ENCODE results near the gene FAM219A.

The FAM219A gene

GRCh38 chr9:34382054-34382453 lies 76.3 kb downstream of the FAM219A start:
- Histone ChIP-seq H3K4me1 (ENCODE audit: control insufficient read depth, insufficient read depth, low read length) (peaks cover 43% of the 10 kb centered on the region), H3K36me3 (ENCODE audit: control insufficient read depth, insufficient read depth, low read length, severe bottlenecking) (no peaks in the 10 kb centered on the region), H3K4me3 (ENCODE audit: low read length) (no peak overlapping the region), H3K27me3 (replicated peaks; ENCODE audit: control insufficient read depth, insufficient read depth, low read length) (no peaks in the 10 kb centered on the region), H3K9me3 (ENCODE audit: control insufficient read depth, low read length) (no peaks in the 10 kb centered on the region), H3K9ac (ENCODE audit: low read length) (no peak overlapping the region)
- DNase-seq (ENCODE audit: low read depth): no peak

- H3K36me3 ChIP-seq (ENCODE audit: control insufficient read depth, insufficient read depth, low read length, severe bottlenecking): no peaks in the 10 kb centered on the region
- H3K27me3 ChIP-seq (replicated peaks; ENCODE audit: control insufficient read depth, insufficient read depth, low read length): no peaks in the 10 kb centered on the region
- DNase-seq (ENCODE audit: low read depth): no peak
- peak overlapping the region; percentile 78 for H3K4me3 ChIP-seq (ENCODE audit: low read length)
- H3K9me3 ChIP-seq (ENCODE audit: control insufficient read depth, low read length): no peaks in the 10 kb centered on the region
- peaks cover 44% of the 10 kb centered on the region for H3K4me1 ChIP-seq (ENCODE audit: control insufficient read depth, insufficient read depth, low read length)
- peak overlapping the region; percentile 85 for H3K9ac ChIP-seq (ENCODE audit: low read length)
Measured at GRCh38 chr9:34381323-34381722, 77.0 kb downstream of the FAM219A start.

- Histone ChIP-seq H3K9me3 (ENCODE audit: control insufficient read depth, low read length) (no peaks in the 10 kb centered on the region), H3K4me3 (ENCODE audit: low read length) (peak overlapping the region; percentile 78), H3K9ac (ENCODE audit: low read length) (peak overlapping the region; percentile 85), H3K4me1 (ENCODE audit: control insufficient read depth, insufficient read depth, low read length) (peaks cover 48% of the 10 kb centered on the region), H3K36me3 (ENCODE audit: control insufficient read depth, insufficient read depth, low read length, severe bottlenecking) (no peaks in the 10 kb centered on the region), H3K27me3 (replicated peaks; ENCODE audit: control insufficient read depth, insufficient read depth, low read length) (no peaks in the 10 kb centered on the region)
- DNase-seq (ENCODE audit: low read depth): peak; percentile 74
Measured at GRCh38 chr9:34380511-34381315, 77.7 kb downstream of the FAM219A start.

- H3K4me3 ChIP-seq (ENCODE audit: low read length): peak overlapping the region; percentile 51
- no peak for DNase-seq (ENCODE audit: low read depth)
- H3K9me3 ChIP-seq (ENCODE audit: control insufficient read depth, low read length): no peaks in the 10 kb centered on the region
- no peaks in the 10 kb centered on the region for H3K36me3 ChIP-seq (ENCODE audit: control insufficient read depth, insufficient read depth, low read length, severe bottlenecking)
- H3K27me3 ChIP-seq (replicated peaks; ENCODE audit: control insufficient read depth, insufficient read depth, low read length): no peaks in the 10 kb centered on the region
- H3K9ac ChIP-seq (ENCODE audit: low read length): peak overlapping the region; percentile 62
- peaks cover 42% of the 10 kb centered on the region for H3K4me1 ChIP-seq (ENCODE audit: control insufficient read depth, insufficient read depth, low read length)
Measured at GRCh38 chr9:34380034-34380510, 78.3 kb downstream of the FAM219A start.

- Histone ChIP-seq H3K36me3 (ENCODE audit: control insufficient read depth, insufficient read depth, low read length, severe bottlenecking) (no peaks in the 10 kb centered on the region), H3K27me3 (replicated peaks; ENCODE audit: control insufficient read depth, insufficient read depth, low read length) (no peaks in the 10 kb centered on the region), H3K9ac (ENCODE audit: low read length) (peak overlapping the region; percentile 62), H3K9me3 (ENCODE audit: control insufficient read depth, low read length) (no peaks in the 10 kb centered on the region), H3K4me3 (ENCODE audit: low read length) (peak overlapping the region; percentile 51), H3K4me1 (ENCODE audit: control insufficient read depth, insufficient read depth, low read length) (peaks cover 36% of the 10 kb centered on the region)
- peak; percentile 90 for DNase-seq (ENCODE audit: low read depth)
Measured at GRCh38 chr9:34379334-34380033, 78.9 kb downstream of the FAM219A start.

GRCh38 chr9:34378376-34379060 lies 79.9 kb downstream of the FAM219A start:
- Histone ChIP-seq H3K9ac (ENCODE audit: low read length) (no peak overlapping the region), H3K4me3 (ENCODE audit: low read length) (no peak overlapping the region), H3K4me1 (ENCODE audit: control insufficient read depth, insufficient read depth, low read length) (peaks cover 26% of the 10 kb centered on the region), H3K9me3 (ENCODE audit: control insufficient read depth, low read length) (no peaks in the 10 kb centered on the region), H3K27me3 (replicated peaks; ENCODE audit: control insufficient read depth, insufficient read depth, low read length) (no peaks in the 10 kb centered on the region), H3K36me3 (ENCODE audit: control insufficient read depth, insufficient read depth, low read length, severe bottlenecking) (no peaks in the 10 kb centered on the region)
- DNase-seq (ENCODE audit: low read depth): no peak

GRCh38 chr9:34377404-34377746 lies 81.0 kb downstream of the FAM219A start:
- no peaks in the 10 kb centered on the region for H3K27me3 ChIP-seq (replicated peaks; ENCODE audit: control insufficient read depth, insufficient read depth, low read length)

GRCh38 chr9:34376596-34377403 lies 81.6 kb downstream of the FAM219A start, which contains the start of gene MYORG:
TSS of gene MYORG (minus strand) at chr9:34376898. CDS start at chr9:34372943, 3,955 bp downstream.
- DNase-seq (ENCODE audit: low read depth): peak; percentile 80
- Histone ChIP-seq H3K4me1 (ENCODE audit: control insufficient read depth, insufficient read depth, low read length) (peaks cover 22% of the 10 kb centered on the region), H3K27me3 (replicated peaks; ENCODE audit: control insufficient read depth, insufficient read depth, low read length) (no peaks in the 10 kb centered on the region), H3K36me3 (ENCODE audit: control insufficient read depth, insufficient read depth, low read length, severe bottlenecking) (no peaks in the 10 kb centered on the region), H3K9me3 (ENCODE audit: control insufficient read depth, low read length) (no peaks in the 10 kb centered on the region), H3K9ac (ENCODE audit: low read length) (peak within 1 kb of the TSS; percentile 86), H3K4me3 (ENCODE audit: low read length) (peak within 1 kb of the TSS; percentile 82)

More at GRCh38 chr9:34377404-34377746, 81.0 kb downstream of the FAM219A start:
- Histone ChIP-seq H3K36me3 (ENCODE audit: control insufficient read depth, insufficient read depth, low read length, severe bottlenecking) (no peaks in the 10 kb centered on the region), H3K9ac (ENCODE audit: low read length) (peak overlapping the region; percentile 86), H3K4me3 (ENCODE audit: low read length) (peak overlapping the region; percentile 82), H3K9me3 (ENCODE audit: control insufficient read depth, low read length) (no peaks in the 10 kb centered on the region), H3K4me1 (ENCODE audit: control insufficient read depth, insufficient read depth, low read length) (peaks cover 22% of the 10 kb centered on the region)
- DNase-seq (ENCODE audit: low read depth): no peak

GRCh38 chr9:34375901-34376595 lies 82.3 kb downstream of the FAM219A start:
- H3K9ac ChIP-seq (ENCODE audit: low read length): peak overlapping the region; percentile 86
- H3K36me3 ChIP-seq (ENCODE audit: control insufficient read depth, insufficient read depth, low read length, severe bottlenecking): no peaks in the 10 kb centered on the region
- peaks cover 18% of the 10 kb centered on the region for H3K4me1 ChIP-seq (ENCODE audit: control insufficient read depth, insufficient read depth, low read length)
- no peaks in the 10 kb centered on the region for H3K27me3 ChIP-seq (replicated peaks; ENCODE audit: control insufficient read depth, insufficient read depth, low read length)
- no peaks in the 10 kb centered on the region for H3K9me3 ChIP-seq (ENCODE audit: control insufficient read depth, low read length)
- DNase-seq (ENCODE audit: low read depth): peak; percentile 25
- H3K4me3 ChIP-seq (ENCODE audit: low read length): peak overlapping the region; percentile 82

- H3K36me3 ChIP-seq (ENCODE audit: control insufficient read depth, insufficient read depth, low read length, severe bottlenecking): no peaks in the 10 kb centered on the region
- no peak overlapping the region for H3K4me3 ChIP-seq (ENCODE audit: low read length)
- H3K4me1 ChIP-seq (ENCODE audit: control insufficient read depth, insufficient read depth, low read length): peaks cover 19% of the 10 kb centered on the region
- no peak for DNase-seq (ENCODE audit: low read depth)
- H3K9ac ChIP-seq (ENCODE audit: low read length): no peak overlapping the region
- H3K9me3 ChIP-seq (ENCODE audit: control insufficient read depth, low read length): no peaks in the 10 kb centered on the region
- H3K27me3 ChIP-seq (replicated peaks; ENCODE audit: control insufficient read depth, insufficient read depth, low read length): no peaks in the 10 kb centered on the region
Measured at GRCh38 chr9:34374905-34375552, 83.3 kb downstream of the FAM219A start.

Measured in adipocyte (in vitro differentiated cells).